NCI-H526 (cell line): ENCODE measurements around the gene PDE4B.
A peak's percentile ranks its signal among the peaks of the same experiment; 100 is the strongest.
"Not testable (repeated sequence)": the region's sequence is repeated elsewhere in the genome, so short reads cannot be mapped to it uniquely, and the experiment has no call there.

Experiments used
- DNase-seq, 2 experiments: peaks; one replicate each; lab custom pipeline; 2025; lab: John Stamatoyannopoulos, UW

The PDE4B gene

GRCh38 chr1:66055092-66055491 is 262.4 kb downstream of the PDE4B start:
- no peak for DNase-seq

GRCh38 chr1:66057448-66057847 is 264.8 kb downstream of the PDE4B start:
- not testable (repeated sequence) for DNase-seq

- DNase-seq: no peak
Observed at GRCh38 chr1:66058558-66058957, 265.9 kb downstream of the PDE4B start.

GRCh38 chr1:66067219-66067618 is 274.5 kb downstream of the PDE4B start:
- DNase-seq: not testable (repeated sequence)

- no peak for DNase-seq
Observed at GRCh38 chr1:66069976-66070876, 277.5 kb downstream of the PDE4B start.

- DNase-seq: no peak
Observed at GRCh38 chr1:66073388-66073787, 280.7 kb downstream of the PDE4B start.

- no peak for DNase-seq
Observed at GRCh38 chr1:66074147-66074546, 281.5 kb downstream of the PDE4B start.

GRCh38 chr1:66078412-66078811 is 285.7 kb downstream of the PDE4B start:
- no peak for DNase-seq

GRCh38 chr1:66083003-66083402 is 290.3 kb downstream of the PDE4B start:
- no peak for DNase-seq

GRCh38 chr1:66084442-66084841 is 291.7 kb downstream of the PDE4B start:
- no peak for DNase-seq

GRCh38 chr1:66085600-66085999 is 292.9 kb downstream of the PDE4B start:
- no peak for DNase-seq

- no peak for DNase-seq
Observed at GRCh38 chr1:66088787-66089186, 296.1 kb downstream of the PDE4B start.

GRCh38 chr1:66090859-66091457 is 298.3 kb downstream of the PDE4B start:
- DNase-seq: no peak

GRCh38 chr1:66095190-66095589 is 302.5 kb downstream of the PDE4B start:
- DNase-seq: no peak

GRCh38 chr1:66100959-66101358 is 308.3 kb downstream of the PDE4B start:
- DNase-seq: not testable (repeated sequence)

GRCh38 chr1:66104076-66104475 is 311.4 kb downstream of the PDE4B start:
- not testable (repeated sequence) for DNase-seq

GRCh38 chr1:66108624-66109023 is 315.9 kb downstream of the PDE4B start:
- DNase-seq: no peak

- no peak for DNase-seq
Observed at GRCh38 chr1:66112744-66113400, 320.2 kb downstream of the PDE4B start.

GRCh38 chr1:66119148-66119547 is 326.5 kb downstream of the PDE4B start:
- DNase-seq: peak in 1 of 2 experiments; percentile 32

GRCh38 chr1:66124670-66125069 is 332.0 kb downstream of the PDE4B start:
- no peak for DNase-seq

GRCh38 chr1:66128641-66129040 is 335.9 kb downstream of the PDE4B start:
- DNase-seq: not testable (repeated sequence)

GRCh38 chr1:66132324-66132723 is 339.6 kb downstream of the PDE4B start:
- no peak for DNase-seq

GRCh38 chr1:66134004-66134403 is 341.3 kb downstream of the PDE4B start:
- DNase-seq: no peak
